NCI-H1092 (cell line): ENCODE measurements around the gene NYAP2.

Experiments used
- DNase-seq: peaks from one replicate; lab custom pipeline; 2025; lab: John Stamatoyannopoulos, UW

The NYAP2 gene

DNA sequence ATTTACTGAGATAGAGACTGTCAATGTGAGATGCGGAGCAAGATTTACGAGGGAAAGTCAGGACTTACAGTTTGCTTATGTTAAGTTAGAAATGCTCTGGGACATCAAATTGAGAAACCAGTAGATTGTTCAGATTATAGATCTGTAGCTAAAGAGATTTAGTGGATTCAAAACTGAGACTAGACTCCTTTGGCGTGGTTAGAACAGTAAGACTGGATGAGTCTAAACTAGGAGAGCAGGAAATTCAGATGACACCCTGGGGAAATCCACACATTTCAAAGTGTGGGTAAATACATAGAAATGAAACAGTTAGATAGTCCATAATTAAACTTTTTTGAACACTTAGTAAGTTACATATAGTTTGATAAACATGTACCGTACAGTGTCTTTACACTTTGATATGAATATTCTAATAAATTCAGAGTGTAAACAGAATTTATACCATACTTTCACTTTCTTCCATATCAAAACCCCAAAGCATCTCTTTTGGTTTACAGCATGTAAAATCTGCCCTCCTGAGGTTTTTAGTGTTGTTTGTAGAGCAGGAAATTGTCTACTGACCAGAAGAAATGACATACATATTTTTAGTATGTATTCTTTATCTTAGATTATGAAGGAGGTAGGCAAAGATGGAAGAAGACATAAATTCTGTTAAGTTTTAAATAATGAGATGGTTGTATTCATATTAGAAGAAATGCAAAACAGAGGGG, 231.5 kb downstream of the NYAP2 start:
- no peak for DNase-seq

DNA sequence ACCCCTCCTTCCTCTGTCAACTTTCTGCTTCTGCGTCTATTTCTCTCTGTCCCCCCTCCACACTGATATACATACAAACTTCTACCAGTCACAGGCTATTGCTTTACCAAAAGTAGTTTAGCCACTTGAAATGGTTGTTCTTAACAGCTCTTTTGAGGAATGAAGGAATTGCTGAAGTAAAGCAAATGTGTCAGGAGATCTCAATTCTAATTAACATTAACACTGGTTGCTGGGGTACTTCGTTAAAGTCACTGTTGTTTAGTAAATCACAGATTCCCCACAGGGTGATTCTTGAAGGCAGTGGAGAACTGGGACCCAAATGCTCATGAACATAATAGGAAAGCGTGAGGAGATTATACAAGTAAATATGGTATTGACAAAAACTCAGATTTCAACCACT, 232.8 kb downstream of the NYAP2 start:
- DNase-seq = no peak

DNA sequence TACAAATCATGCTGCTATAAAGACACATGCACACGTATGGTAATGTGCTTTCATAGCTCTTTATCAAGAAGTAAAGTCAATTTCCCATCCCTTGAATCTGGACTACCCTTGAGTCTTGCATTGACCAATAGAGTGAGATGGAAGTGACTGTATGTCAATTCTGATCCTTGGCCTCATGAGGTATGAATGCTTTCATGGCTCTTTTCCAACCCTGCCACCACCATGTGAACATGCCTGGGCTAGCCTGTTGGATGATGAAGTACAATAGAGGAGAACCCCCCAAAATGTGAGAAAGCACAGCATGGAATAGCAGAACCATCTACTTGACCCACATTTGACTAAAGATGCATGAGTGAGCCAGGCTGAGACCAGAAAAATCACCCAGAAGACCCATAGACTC, 237.0 kb downstream of the NYAP2 start:
- no peak for DNase-seq

DNA sequence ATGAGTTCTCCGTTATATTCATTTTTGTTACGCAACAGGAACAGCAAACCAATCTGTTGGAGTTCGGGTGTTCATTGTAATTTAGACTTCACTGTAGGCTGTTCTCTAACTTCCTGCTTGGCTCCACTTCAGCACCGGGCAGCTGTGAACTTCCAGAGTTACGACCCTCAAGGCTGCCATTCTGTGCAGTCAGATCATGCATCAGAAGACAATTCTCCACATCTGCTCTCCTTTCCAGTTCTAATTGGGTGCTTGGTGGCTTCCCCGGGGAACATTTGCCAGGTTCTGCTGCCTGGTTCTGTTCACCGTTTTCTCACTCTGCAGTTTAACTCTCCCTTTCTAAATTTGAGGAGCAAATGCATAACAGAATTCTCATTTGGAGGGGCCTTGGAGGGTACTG, 237.7 kb downstream of the NYAP2 start:
- no peak for DNase-seq

DNA sequence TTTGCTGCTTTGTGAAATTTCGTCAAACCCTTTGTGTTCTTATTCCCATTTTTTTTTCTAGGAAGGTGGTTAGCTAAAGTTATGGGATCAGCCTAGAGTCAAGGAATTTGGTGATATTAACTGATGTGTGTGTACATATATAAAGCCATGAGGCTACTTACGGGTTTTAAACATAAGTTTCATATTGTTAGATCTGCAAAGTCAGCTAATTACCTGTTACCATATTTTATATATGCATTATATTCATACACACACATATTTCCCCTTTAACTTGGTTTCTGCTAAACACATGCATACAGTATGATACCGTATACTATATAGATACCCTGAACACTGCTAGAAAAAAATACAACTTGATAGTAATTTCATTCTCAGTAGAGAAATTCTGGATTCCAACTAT, 241.0 kb downstream of the NYAP2 start:
- no peak for DNase-seq

DNA sequence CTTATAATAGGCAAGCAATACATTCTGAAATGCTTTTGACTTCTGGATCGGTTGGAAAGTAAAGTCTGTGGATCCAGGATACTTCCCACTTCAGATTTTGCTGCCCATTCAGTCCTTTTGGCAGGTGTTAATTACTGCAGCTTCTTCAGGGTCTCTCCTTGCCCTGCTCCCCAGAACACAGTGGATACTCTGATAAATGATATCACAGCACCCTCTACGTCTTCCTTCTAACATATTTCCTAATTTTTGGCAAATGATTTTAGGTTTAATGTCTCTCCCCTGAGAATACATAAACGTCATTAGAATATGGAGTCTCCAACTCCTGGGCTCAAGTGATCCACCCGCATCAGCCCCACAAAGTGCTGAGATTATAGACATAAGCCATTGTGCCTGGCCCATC, 249.8 kb downstream of the NYAP2 start:
- no peak for DNase-seq

DNA sequence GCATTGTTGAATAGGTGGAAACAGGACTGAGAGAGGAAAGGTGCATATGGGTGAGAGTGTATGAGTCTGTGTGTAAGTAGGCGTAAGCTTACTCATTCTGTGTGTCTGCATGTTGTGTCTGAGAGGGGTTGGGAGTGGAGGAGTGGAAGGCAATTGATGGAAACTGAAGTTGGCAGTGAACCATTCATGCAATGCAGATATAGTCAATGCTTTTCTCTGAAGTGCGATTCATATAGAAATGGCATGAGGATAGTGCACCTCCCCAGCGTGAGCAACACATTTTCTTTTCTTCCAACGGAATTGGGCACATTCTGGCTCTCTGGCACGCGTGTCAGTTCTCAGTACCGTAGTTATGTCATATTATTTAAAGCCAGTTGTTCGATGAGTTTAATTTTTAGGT, 250.5 kb downstream of the NYAP2 start:
- no peak for DNase-seq

DNA sequence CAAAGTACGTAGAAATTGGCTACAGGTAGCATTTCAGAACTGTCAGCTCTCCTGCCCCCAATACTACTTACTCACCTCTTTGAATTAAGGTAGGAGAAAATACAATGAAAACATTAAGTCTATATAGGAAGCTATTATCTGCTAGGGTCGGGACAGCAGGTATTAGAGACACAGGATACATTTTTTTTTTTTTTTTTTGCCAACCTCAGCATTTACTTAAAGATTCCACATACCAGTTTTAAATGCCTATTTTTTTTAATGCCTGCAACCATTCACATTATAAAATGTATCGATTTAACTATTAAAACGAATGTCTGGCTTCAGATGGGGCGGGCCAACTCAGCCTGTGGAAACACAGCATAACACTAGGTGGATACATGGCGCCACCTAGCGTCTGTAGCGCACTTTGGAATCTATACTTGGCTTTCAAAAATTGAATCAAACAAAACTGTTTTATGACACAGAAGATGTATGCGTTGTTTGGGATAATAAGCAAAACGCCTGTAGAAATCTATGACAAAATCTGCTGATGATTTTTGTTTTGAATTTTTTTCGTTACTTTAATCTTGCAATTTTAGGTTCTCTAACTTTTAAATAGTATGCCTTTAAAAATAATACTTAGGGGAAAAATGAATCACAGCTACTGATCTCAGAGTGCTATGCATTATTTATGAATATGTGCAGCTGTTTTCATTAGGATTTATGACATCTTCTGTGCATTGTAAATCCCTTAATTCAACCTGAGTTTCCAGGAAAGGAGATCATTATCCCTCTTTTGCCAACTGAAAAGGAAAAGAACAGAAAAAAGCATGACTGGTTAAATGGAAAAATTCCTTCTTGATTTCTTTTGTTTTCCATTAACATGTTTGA, 261.0 kb downstream of the NYAP2 start:
- peak; percentile 38 for DNase-seq

DNA sequence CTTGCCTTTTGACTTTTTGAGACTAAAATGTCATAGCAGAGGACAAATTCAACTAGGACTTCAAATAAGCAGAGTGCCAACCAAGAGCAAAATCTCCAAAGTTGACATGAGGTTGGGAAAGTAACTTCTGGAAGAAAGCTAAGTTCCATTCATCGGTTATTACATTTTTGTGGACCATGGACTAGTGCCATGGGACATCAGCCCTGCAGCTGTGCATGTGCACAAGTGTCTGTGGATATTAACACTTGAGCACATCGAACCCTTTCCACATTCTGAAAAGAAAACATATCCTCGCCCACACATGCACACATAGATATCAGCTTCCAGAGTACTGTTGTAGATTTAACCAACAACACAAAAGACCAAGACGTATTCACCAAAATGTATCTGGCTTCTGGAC, 262.6 kb downstream of the NYAP2 start:
- DNase-seq = no peak

DNA sequence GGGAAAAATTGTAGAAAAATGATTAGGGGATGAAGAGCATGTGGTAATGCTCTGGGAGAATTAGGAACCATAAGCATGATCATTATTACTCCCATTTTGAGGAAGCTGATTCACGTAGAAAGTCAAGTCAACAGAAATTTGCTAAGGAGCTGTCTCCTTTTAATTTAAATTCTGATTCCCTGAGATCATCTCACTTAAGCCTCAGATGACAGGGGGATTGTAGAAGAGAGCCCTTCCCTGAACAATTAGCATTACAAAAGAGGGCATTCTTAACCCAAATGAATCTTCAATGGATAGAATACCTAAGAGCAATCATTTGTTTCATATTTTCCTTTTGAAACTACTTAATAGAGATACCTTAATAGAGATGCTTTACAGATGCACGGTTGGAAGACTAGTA, 267.9 kb downstream of the NYAP2 start:
- DNase-seq = no peak

DNA sequence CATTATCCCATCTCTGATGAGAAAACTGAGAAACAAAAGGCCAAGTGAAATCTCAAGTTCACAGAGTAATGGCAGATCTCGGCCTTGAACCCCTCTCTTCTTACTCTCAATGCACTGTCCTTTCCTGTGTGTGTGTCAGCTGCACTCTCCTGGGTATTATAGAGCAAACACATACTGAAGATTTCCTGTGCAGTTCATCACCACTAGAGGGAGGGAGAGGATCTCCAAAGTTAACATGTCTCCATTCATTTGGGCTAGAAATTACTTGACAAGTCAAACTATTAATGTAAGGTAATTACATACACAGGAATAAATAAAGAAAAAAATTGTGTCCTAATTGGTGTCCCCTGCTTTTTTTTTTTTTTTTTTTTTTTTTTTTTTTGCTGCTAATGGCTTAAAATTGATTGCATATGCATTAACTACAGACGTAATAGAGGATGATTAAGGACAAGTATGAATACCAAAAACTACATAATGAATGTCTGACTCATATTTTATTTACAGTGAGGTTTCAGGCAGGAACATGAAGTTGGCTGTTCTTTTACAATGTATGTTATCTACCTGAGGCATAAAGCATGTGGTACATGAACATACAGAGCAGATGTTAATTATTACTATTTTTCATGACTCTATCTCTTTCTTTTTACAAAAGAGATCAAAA, 269.2 kb downstream of the NYAP2 start:
- DNase-seq = no peak

DNA sequence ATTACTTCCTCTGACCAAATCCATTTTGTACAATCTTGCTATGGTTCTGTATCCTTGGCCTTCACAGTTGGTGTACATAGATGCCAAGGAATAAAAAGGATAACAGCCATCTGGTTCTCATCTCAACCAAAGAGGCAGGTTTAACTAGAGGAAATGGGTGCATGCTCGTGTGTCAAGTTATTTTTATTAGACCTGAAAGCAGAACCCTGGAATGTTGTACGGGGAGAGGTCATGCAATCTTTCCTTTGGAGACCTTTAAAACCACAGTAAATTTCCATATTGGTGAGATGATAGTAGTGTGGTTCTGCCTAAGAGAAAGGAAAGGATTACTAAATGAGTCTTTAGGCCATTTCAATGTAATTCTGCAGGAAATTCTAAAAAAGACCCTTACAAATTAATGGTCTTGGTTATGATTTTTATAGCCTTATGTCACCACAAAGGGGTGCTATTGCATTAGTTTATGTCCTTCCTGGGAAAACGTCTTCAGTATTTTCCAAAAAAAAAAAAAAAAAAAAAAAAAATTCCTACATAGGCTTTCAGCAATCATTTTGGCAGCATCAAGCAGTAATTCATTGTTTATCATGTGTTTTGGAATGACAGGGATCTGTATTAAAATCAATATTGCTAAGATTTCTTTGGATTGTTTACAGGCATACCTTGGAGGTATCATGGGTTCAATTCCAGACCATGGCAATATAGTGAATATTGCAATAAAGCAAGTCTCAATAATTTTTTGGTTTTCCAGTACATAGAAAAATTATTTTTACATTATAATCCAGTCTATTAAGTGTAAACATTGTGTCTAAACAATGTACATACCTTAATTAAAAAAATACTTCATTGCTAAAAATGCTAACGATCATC, 270.8 kb downstream of the NYAP2 start:
- no peak for DNase-seq

DNA sequence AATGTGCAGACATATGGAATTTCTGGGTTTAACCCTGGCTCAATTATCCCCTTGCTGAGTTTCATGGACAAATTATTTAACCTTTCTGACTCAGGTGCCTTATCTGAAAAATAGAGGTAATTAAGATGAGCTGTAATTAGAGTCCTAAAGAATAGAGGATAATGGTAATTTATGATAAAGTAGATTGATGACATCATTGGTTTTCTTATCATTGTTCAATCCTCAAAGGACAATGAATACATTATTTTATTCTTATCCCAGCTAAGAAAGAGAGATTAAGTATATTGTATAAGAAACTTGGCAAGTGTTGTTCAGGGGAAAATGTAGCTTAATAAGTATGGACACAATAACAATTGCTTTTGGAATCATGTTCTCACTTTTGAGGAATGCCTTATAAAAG, 279.3 kb downstream of the NYAP2 start:
- no peak for DNase-seq

DNA sequence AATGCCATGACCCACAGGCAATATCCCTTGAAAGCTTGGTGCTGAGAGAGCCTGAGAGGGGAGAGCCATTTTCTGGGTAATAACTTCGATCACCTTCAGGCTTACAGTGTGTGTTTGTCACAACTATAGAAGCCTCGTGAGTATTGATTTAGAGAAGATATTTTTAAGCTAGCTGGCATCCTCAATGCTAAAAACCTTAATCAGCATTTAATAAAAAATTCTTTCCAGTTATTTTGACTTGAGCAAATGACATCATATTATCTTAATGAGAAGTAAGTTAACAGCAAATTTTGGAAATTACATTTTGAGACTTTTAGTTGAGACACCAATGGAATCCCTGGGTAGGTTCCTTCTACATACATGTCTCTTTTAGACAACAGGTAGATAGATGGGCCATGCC, 283.7 kb downstream of the NYAP2 start:
- DNase-seq = no peak

DNA sequence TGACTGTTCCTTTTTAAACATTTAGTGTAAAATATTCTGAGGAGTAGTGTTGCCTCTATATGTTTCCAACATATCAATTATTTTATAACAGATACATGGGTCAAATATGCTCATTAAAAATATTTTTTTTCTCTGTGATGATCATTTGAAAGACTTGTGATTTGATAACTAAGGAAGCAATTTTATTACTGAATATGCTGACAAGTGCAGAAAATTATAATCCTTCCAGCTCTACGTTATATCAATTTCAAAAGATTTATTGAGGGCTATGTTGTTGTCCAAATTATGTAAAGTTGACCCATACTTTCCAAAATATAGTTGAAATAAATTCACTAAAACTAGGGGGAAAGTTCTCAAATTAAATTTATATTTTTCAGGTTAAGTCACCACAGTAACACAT, 290.6 kb downstream of the NYAP2 start:
- no peak for DNase-seq

DNA sequence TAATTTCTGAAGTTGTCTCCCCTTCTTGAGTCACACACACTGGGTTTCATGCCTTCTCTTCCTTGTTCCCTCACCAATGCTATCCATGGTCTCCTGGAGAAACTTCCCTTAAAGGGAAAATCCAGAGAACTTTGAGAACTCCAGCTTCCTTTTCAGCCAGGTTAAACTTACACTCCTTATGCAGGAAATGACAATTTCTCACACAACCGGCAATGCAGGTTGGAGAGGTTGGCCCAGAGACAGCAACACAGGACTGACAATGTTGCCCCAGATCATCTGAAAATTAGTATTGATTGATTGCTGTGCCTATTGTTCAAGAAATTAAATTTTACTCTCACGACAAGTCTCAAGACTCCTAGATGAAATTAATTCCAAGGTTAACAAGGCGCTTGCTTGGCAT, 292.2 kb downstream of the NYAP2 start:
- no peak for DNase-seq

DNA sequence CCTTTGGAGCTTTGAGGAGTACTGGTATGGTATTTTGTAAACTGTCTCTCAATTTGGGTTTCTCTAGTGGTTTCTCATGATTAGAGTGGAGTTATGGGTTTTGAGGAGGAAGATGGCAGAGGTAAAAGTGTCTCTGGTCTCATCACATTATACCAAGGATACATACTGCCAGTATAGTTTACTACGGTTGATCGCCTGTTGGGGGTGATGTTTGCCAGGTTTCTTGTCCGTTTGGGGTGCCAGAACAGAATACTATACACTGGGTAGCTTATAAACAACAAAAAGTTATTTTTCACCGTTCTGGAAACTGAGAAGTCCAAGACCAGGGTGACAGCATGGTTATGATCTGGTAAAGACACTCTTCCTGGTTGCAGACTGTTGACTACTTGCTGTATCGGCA, 293.7 kb downstream of the NYAP2 start:
- no peak for DNase-seq

DNA sequence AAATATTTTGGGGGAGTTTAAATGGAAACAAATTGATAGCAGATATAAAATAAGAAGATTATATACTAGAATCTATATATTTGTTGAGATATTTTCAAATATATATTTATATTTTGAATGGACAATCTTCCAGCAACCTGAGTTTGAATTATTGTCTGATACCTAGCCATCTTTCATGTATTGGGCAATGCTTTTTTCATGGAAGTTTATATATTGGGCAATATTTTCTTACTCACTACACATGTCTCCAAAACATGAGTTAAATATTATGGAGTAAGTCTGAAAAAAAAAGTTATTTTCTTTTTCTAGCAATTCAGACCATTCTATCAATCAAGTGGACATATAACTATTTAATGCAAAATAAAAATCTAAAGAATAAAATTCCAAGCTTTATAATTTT, 295.2 kb downstream of the NYAP2 start:
- no peak for DNase-seq

DNA sequence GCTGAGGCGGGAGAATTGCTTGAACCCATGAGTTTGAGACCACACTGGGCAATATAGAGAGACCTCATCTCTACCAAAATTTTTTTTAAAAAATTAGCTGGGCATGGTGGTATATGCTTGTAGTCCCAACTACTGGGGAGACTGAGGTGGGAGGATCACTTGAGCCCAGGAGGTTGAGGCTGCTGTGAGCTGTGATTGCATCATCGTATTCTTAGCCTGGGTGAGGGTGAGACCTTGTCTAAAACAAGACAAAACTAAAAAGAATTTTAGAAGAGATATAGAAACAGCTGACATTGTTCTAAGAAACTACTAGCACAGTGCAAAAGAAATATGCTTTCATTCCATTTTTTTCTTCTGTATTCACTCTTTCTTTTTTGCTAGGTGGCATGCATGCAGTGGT, 298.4 kb downstream of the NYAP2 start:
- DNase-seq = no peak
